SK-N-MC (cell line): ENCODE results near the gene TTC28.

Source experiments
- EZH2 ChIP-seq: fragments of 200-600 bp; sonication (generic); IDR thresholded peaks from one replicate; pipeline ENCODE4 v1.6.1; 2017; ENCODE audit warnings: antibody characterized with exemption
- FOXP2 ChIP-seq: optimal IDR thresholded peaks from 2 replicates; pipeline ENCODE3; 2011; ENCODE audit warnings: mild to moderate bottlenecking, moderate library complexity; ENCODE audit not compliant: insufficient read depth; ENCODE audit errors: extremely low read length, control extremely low read depth
- POLR2AphosphoS5 ChIP-seq: IDR thresholded peaks from 2 replicates; pipeline ENCODE4 v1.6.1; 2012; ENCODE audit warnings: mild to moderate bottlenecking, low read depth, low read length, borderline replicate concordance

DNA sequence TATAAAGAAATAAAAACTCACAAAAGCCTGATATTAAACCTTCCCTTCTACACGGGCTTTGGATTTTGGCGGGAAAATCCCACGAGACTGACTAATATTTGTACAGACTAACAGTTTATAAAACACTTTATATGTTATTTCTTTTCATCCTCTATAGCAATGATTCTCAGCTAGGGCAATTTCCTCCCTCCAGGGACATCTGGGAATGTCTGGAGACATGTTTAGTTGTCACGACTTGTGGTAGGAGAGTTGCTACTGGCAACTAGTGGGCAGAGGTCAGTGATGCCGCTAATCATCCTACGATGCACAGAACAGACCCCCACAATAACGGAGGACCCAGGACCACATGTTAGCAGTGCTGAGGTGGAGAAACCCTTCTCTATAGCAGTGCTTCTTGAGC is 455.8 kb downstream of the TTC28 start:
- TF ChIP-seq POLR2AphosphoS5 = no peak
- no peak for TF ChIP-seq EZH2
- no peak for TF ChIP-seq FOXP2
